ENCODE data around the gene HIGD1A.

The HIGD1A gene

GRCh38 chr3:42755681-42756578 lies 48.4 kb downstream of the HIGD1A start:
- no peak for DNase-seq (ENCODE audit: low read depth in 3 of 3)

DNA sequence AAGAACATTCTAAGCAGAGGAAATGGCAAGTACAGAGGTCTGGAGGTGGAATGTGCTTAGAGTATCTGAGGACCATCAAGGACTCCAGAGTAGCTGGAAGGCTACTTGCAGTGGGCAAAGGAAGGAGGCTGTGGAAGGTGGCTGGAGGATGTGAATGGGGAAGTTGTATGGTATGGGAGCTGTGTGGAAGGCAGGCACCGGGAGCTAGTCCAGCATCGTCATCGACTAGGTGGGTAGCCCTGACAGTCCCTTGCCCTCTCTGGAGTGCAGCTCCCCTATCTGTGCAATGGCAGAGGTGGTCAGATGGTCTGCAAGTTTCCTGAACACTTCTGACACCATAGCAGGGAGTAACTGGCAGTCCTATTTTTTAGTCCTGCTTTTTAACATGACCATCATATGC lies 50.5 kb downstream of the HIGD1A start:
- no peak for DNase-seq (ENCODE audit: low read depth in 3 of 3)

DNA sequence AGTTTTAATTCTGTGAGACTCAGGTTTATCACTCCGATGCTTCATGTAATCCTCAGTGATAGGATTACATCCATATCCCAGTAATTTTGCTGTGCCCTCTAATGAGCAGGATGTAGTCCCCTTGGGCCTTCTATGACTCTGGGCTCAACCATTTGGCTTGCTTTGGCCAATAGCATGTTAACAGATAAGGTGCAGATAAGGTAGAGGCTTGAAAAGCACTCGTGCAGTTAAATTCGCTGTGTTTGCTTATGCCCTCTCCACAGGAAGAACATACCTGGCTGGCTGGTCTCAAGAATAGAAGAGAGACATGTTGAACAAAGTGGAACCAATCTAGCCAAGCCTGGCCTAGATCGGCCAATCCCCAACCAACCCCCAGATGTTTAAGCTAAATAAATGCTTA lies 51.3 kb downstream of the HIGD1A start:
- no peak for DNase-seq (ENCODE audit: low read depth in 3 of 3)

DNA sequence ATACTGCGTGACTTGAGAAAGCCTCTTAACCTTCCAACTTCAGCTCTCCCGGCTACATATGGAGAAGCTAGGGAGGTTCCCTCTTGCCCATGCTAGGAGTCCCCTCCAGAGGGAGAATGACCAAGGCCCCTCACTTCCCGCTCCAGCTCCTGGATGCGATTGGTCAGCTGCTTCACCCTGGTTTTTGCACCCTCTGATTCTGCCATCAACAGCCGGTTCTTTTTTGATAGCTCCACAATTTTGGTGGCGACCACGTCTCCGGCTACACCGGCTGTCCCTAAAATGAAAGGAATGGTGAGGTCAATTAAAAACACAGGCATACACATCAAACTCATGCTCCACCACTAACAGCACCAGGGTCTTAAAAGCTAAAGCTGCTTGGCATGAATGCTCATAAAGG lies 51.8 kb downstream of the HIGD1A start:
- no peak for DNase-seq (ENCODE audit: low read depth in 3 of 3)

DNA sequence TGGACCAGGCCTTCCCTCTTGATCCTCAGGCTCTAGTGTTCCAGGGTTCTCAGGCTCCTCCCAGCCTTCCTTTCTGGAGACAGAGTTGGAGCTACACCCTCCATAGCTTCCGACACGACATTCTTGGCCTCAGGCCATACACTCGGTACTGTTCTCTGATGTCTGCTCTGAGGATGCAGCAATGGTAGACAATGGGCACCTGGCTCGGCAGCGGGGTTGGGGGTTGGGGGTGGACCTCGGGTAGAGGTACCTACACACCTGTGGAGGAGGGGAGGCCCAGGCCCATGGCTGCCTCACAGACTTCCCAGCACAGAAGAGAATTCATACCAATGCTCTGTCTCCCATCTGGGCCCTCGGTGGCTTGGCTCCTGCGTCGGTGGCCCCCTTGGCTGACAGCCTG lies 52.7 kb downstream of the HIGD1A start:
- no peak for DNase-seq (ENCODE audit: low read depth in 3 of 3)

- no peak for DNase-seq (ENCODE audit: low read depth in 3 of 3)
Measured at GRCh38 chr3:42750834-42751233, 53.5 kb downstream of the HIGD1A start.

GRCh38 chr3:42749753-42750231 lies 54.5 kb downstream of the HIGD1A start:
- DNase-seq (ENCODE audit: low read depth in 3 of 3) = no peak

GRCh38 chr3:42749025-42749752 lies 55.1 kb downstream of the HIGD1A start:
- no peak for DNase-seq (ENCODE audit: low read depth in 3 of 3)

DNA sequence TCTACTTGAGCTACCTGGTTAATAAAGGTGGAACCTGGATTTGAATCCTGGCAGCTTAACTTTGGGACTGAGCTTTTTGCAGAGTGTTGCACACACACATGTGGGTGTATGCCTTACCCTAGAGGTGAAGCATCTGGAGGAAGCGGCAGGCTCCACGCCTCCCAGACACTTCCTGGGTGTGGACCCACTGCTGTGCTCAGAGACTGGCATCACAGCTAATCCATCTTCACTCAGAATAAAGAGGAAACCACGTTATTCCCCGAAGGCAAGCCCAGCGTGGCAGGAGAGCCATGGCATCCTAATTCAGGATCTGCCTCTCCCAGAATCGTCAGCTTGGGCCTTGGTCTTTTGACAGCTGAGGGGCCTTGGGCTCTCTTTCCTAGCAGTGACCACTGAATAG lies 56.7 kb downstream of the HIGD1A start:
- DNase-seq (ENCODE audit: low read depth in 3 of 3) = no peak

GRCh38 chr3:42746455-42747450 lies 57.5 kb downstream of the HIGD1A start:
- no peak for DNase-seq (ENCODE audit: low read depth in 3 of 3)

- DNase-seq (ENCODE audit: low read depth in 3 of 3) = no peak
Measured at GRCh38 chr3:42745776-42746454, 58.4 kb downstream of the HIGD1A start.

DNA sequence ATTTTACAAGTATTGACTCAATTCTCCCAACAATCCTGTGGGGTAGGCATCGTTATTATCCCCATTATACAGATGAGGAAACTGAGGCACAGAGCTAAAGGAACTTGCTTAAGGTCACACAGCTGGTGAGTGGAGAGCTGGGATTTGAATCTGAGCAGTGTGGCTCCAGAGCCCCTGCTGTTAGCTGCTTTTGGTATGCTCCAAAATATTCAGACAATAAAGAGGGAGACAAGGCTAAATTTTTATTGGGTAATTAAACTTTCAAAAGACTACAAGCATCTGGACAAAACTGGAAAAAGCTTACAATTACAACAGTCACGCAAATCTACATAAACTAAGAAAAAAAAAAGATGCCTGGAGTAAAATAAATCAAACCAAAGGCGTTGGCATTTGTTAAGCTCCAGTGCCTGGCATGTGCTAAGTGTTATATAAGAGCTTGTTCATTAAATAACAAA lies 59.0 kb downstream of the HIGD1A start:
- DNase-seq (ENCODE audit: low read depth in 3 of 3) = no peak

- DNase-seq (ENCODE audit: low read depth in 3 of 3) = no peak
Measured at GRCh38 chr3:42743204-42743995, 60.9 kb downstream of the HIGD1A start.

DNA sequence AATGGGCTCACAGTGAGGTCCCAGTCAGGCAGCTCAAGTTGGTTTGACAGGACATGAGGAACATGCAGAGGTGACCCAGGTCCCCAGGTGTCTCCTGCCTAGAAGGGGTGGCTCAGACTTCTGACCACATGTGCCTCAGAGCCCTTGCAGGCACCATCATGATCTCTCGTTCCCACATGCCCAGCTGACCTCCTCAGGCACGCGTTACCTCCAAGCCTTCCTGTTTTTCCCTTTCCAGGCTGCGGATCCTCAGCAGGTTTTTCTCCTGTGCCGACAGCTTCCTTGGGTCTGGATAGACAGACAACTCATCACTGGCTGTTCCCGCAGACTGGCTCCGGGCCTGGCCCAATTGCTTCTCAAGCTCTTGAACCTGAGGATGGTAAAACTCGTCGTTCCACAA lies 61.6 kb downstream of the HIGD1A start:
- no peak for DNase-seq (ENCODE audit: low read depth in 3 of 3)

DNA sequence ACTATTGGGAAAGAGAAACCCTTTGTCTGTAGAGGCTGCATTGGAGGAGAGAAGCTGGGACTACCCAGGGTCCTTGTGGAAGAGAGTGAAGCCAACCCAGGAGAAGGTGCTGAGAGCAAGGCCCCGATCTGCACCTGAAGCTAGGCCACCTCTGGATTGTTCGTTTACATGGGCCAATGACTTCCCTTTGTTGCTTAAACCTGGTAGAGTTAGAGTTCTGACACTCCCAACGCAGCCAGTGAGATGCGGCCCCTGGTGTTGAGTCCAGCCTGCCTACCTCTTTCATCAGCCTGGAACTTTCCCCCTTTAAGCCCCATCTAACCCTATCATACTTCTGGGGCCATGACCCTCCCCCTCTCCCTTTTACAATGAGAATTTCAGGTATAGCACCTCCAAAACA lies 62.0 kb downstream of the HIGD1A start:
- DNase-seq (ENCODE audit: low read depth in 3 of 3) = no peak

- DNase-seq (ENCODE audit: low read depth in 3 of 3) = no peak
Measured at GRCh38 chr3:42741796-42742195, 62.5 kb downstream of the HIGD1A start.

GRCh38 chr3:42739401-42740158 lies 64.7 kb downstream of the HIGD1A start:
- no peak for DNase-seq (ENCODE audit: low read depth in 3 of 3)

DNA sequence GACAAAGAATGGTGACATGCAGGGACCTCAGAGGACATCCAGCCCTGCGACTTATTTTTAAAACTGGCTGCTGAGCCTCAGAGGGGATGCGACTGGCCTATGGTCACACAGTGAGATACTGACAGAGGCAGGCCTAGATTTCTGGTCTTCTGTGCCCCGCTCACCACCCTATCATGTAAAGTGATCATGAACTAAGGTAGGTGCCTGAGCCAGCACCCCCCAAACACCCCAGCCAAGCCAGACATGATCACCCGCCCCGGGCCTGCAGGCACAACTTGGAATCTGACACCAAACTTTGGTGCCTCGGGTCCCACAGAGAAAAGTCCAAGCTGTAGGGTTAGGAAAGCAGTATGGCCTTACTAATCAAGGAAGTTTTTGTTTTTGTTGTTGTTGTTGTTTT lies 67.8 kb downstream of the HIGD1A start:
- DNase-seq (ENCODE audit: low read depth in 3 of 3) = no peak

DNA sequence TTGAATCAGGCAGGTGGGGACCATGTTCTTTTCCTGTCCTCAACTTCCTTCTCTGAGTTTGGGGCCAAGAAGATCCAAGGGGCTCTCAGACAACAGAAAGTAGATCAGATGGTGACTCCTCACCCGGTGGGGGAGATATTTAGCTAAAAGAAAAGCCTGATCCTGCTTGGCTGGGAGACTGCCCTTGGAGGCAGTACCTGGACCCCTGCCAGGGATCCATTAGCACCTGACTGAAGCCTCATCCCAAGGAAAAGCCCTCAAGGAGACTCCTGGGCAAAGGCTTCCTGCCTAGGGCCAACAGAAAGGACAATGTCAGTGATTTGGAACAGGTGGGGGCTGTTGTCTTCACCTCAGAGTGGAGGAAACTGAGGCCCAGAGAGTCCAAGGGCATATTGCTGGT lies 68.2 kb downstream of the HIGD1A start:
- DNase-seq (ENCODE audit: low read depth in 3 of 3) = no peak

- no peak for DNase-seq (ENCODE audit: low read depth in 3 of 3)
Measured at GRCh38 chr3:42735615-42736014, 68.7 kb downstream of the HIGD1A start.
